GM10266 (cell line): ENCODE results near the gene NRXN3.

Experiments used
- DNase-seq: peaks from one replicate; pipeline ENCODE4 v3.0.0; 2012; ENCODE audit errors: extremely low spot score
- CTCF ChIP-seq: IDR thresholded peaks from 2 replicates; pipeline ENCODE4 v1.5.1; 2012; ENCODE audit warnings: mild to moderate bottlenecking, low read depth; ENCODE audit not compliant: control insufficient read depth, insufficient read depth; ENCODE audit errors: missing control alignments

Gene NRXN3

GRCh38 chr14:79465651-79466050 is 1295.5 kb downstream of the NRXN3 start:
- no peak for DNase-seq
- no peak for TF ChIP-seq CTCF

GRCh38 chr14:79466938-79467527 is 1296.9 kb downstream of the NRXN3 start:
- no peak for TF ChIP-seq CTCF
- DNase-seq, result no peak

GRCh38 chr14:79467835-79468234 is 1297.7 kb downstream of the NRXN3 start:
- TF ChIP-seq CTCF, result no peak
- no peak for DNase-seq

- TF ChIP-seq CTCF, result no peak
- DNase-seq, result no peak
These were observed 1298.3 kb downstream of the NRXN3 start for GRCh38 chr14:79468486-79468885.

- DNase-seq, result no peak
These were observed 1303.5 kb downstream of the NRXN3 start for GRCh38 chr14:79473651-79474050.

GRCh38 chr14:79475887-79476532 is 1305.8 kb downstream of the NRXN3 start:
- DNase-seq, result no peak
- TF ChIP-seq CTCF, result no peak

More at GRCh38 chr14:79473651-79474050, 1303.5 kb downstream of the NRXN3 start:
- no peak for TF ChIP-seq CTCF

- TF ChIP-seq CTCF, result no peak
- no peak for DNase-seq
These were observed 1306.4 kb downstream of the NRXN3 start for GRCh38 chr14:79476552-79476951.
